ENCODE results near the gene RNF144A. TPM values are rescaled to one million over a fixed set of nuclear protein-coding genes. Genes with fewer than 3 reads are reported as not detected.

The RNF144A gene
- total and polyA plus RNA-seq, 10 of the 15 experiments (the other 5 are each of a cell fraction or from before 2014, with no cell fraction given): 0.02 to 12.1 (median 0.48) TPM; not detected in 1

GRCh38 chr2:6916736-6917070, 509 bp upstream of the RNF144A start (continued):
- no peak for TF ChIP-seq ELK1 (IDR thresholded peaks at IDR 0.05; ENCODE audit: low read depth, low read length)
- TF ChIP-seq NBN (IDR thresholded peaks at IDR 0.05): no peak
- TF ChIP-seq CEBPB (IDR thresholded peaks at IDR 0.05; ENCODE audit: borderline replicate concordance in 1 of 2, low read depth in 2 of 2, low read length in 2 of 2): no peak
- no peak for TF ChIP-seq TBL1XR1 (IDR thresholded peaks at IDR 0.05; ENCODE audit: low read depth, low read length)
- no peak for TF ChIP-seq CEBPZ (IDR thresholded peaks at IDR 0.05; ENCODE audit: low read depth, low read length)
- no peak for TF ChIP-seq NR2C1 (IDR thresholded peaks at IDR 0.05)
- no peak for TF ChIP-seq STAT3 (IDR thresholded peaks at IDR 0.05; ENCODE audit: low read depth, low read length)
- TF ChIP-seq POU2F2 (IDR thresholded peaks at IDR 0.05; ENCODE audit: borderline replicate concordance, low read depth, low read length): no peak
- no peak for TF ChIP-seq CHD1 (IDR thresholded peaks at IDR 0.05; ENCODE audit: low read depth, low read length)
